Measurements from ENCODE around the gene KHK. TPM values are rescaled to one million over a fixed set of nuclear protein-coding genes. Genes with fewer than 3 reads are reported as not detected.

Gene KHK
- total RNA-seq: 2.4 and 3.4 TPM in 2 replicates

GRCh38 chr2:27086724-27087593, at the start of gene KHK:
KHK (plus strand) TSS chr2:27086772; CDS start chr2:27087260, 488 bp downstream.

GRCh38 chr2:27050996-27051901, 35.3 kb upstream of the KHK start, which contains the start of gene AGBL5:
AGBL5 (plus strand) TSS chr2:27051668; CDS start chr2:27052959, 1,291 bp downstream.

GRCh38 chr2:27071277-27071989, 15.1 kb upstream of the KHK start, which contains the start of gene OST4:
OST4 (minus strand) TSS chr2:27071654.

GRCh38 chr2:27078267-27079194, 8.0 kb upstream of the KHK start, which contains the start of gene EMILIN1:
EMILIN1 (plus strand) TSS chr2:27078615; CDS start chr2:27079066, 451 bp downstream.

GRCh38 chr2:27118525-27119329, 32.2 kb downstream of the KHK start, which contains the start of gene CGREF1:
CGREF1 (minus strand) TSS chr2:27119128; CDS start chr2:27104366, 14,762 bp downstream.

GRCh38 chr2:27123302-27124150, 37.0 kb downstream of the KHK start, which contains the start of gene ABHD1:
ABHD1 (plus strand) TSS chr2:27123815; CDS start chr2:27123949, 134 bp downstream.

GRCh38 chr2:27133905-27134780, 47.6 kb downstream of the KHK start, which contains the start of gene PREB:
PREB (minus strand) TSS chr2:27134636; CDS start chr2:27134421, 215 bp downstream.

GRCh38 chr2:27139310-27139709, 52.7 kb downstream of the KHK start, which contains the start of gene PRR30:
PRR30 (minus strand) TSS chr2:27139410; CDS start chr2:27138329, 1,081 bp downstream.

GRCh38 chr2:27148801-27149439, 62.3 kb downstream of the KHK start, which contains the start of gene TCF23:
TCF23 (plus strand) TSS chr2:27149004; CDS start chr2:27149134, 130 bp downstream.

Other genes starting within 250 kb of the KHK start
- gene DPYSL5, start 238.6 kb upstream of the KHK start, total RNA-seq: not detected in 2 replicates
- 2.3 and 2.7 TPM in 2 replicates for gene MAPRE3, start 116.1 kb upstream of the KHK start, total RNA-seq
- gene TMEM214, start 53.8 kb upstream of the KHK start, total RNA-seq: 50.4 and 57.4 TPM in 2 replicates
- gene AGBL5, start 35.1 kb upstream of the KHK start, total RNA-seq: 24.5 and 24.7 TPM in 2 replicates
- gene OST4, start 15.1 kb upstream of the KHK start, total RNA-seq: 183 and 195 TPM in 2 replicates
- gene EMILIN1, start 8.2 kb upstream of the KHK start, total RNA-seq: 7.6 and 9.8 TPM in 2 replicates
- gene CGREF1, start 32.4 kb downstream of the KHK start, total RNA-seq: 1.3 and 3.0 TPM in 2 replicates
- 0.13 TPM in 1 of 2 replicates, not detected in the other for gene ABHD1, start 37.0 kb downstream of the KHK start, total RNA-seq
- 38.4 and 42.0 TPM in 2 replicates for gene PREB, start 47.9 kb downstream of the KHK start, total RNA-seq
- gene PRR30, start 52.6 kb downstream of the KHK start, total RNA-seq: not detected in 2 replicates
- not detected in 2 replicates for gene TCF23, start 62.2 kb downstream of the KHK start, total RNA-seq
- 84.8 and 101 TPM in 2 replicates for gene ATRAID, start 125.3 kb downstream of the KHK start, total RNA-seq
- 41.8 and 50.3 TPM in 2 replicates for gene SLC5A6, start 125.5 kb downstream of the KHK start, total RNA-seq
- 46.7 and 70.7 TPM in 2 replicates for gene CAD, start 130.6 kb downstream of the KHK start, total RNA-seq
- 0.36 TPM in 1 of 2 replicates, not detected in the other for gene SLC30A3, start 176.3 kb downstream of the KHK start, total RNA-seq
- gene DNAJC5G, start 188.7 kb downstream of the KHK start, total RNA-seq: not detected in 2 replicates
- not detected in 2 replicates for gene TRIM54, start 195.7 kb downstream of the KHK start, total RNA-seq
- gene UCN, start 221.7 kb downstream of the KHK start, total RNA-seq: 0.13 and 0.36 TPM in 2 replicates
- 52.3 and 60.1 TPM in 2 replicates for gene MPV17, start 236.3 kb downstream of the KHK start, total RNA-seq